SH-SY5Y (cell line): ENCODE measurements around the gene MARK3.

Experiments used
- GATA2 ChIP-seq: IDR thresholded peaks from 2 replicates; pipeline ENCODE4 v1.6.1; 2011; ENCODE audit warnings: mild to moderate bottlenecking, low read depth, low read length
- GATA3 ChIP-seq: IDR thresholded peaks from 2 replicates; pipeline ENCODE4 v1.6.1; 2011; ENCODE audit warnings: low read depth, mild to moderate bottlenecking, low read length, moderate library complexity

Gene MARK3

GRCh38 chr14:103428723-103429556, 43.7 kb downstream of the MARK3 start:
- TF ChIP-seq GATA2 (no peak), GATA3 (no peak)

- TF ChIP-seq GATA3, result no peak
- TF ChIP-seq GATA2, result no peak
Measured at GRCh38 chr14:103430358-103430757, 45.1 kb downstream of the MARK3 start.

- TF ChIP-seq GATA3, result no peak
- TF ChIP-seq GATA2, result no peak
Measured at GRCh38 chr14:103432627-103433026, 47.4 kb downstream of the MARK3 start.

- no peak for TF ChIP-seq GATA2
- TF ChIP-seq GATA3, result no peak
Measured at GRCh38 chr14:103433916-103434563, 48.8 kb downstream of the MARK3 start.

GRCh38 chr14:103434868-103435442, 49.7 kb downstream of the MARK3 start:
- TF ChIP-seq GATA3 (no peak), GATA2 (no peak)

- TF ChIP-seq GATA2, result no peak
- no peak for TF ChIP-seq GATA3
Measured at GRCh38 chr14:103436533-103436932, 51.3 kb downstream of the MARK3 start.

- no peak for TF ChIP-seq GATA2
- TF ChIP-seq GATA3, result no peak
Measured at GRCh38 chr14:103442288-103442687, 57.1 kb downstream of the MARK3 start.

GRCh38 chr14:103443111-103443510, 57.9 kb downstream of the MARK3 start:
- TF ChIP-seq GATA2, result no peak
- TF ChIP-seq GATA3, result no peak

GRCh38 chr14:103444837-103445524, 59.8 kb downstream of the MARK3 start:
- TF ChIP-seq GATA2 (no peak), GATA3 (no peak)

- TF ChIP-seq GATA3 (no peak), GATA2 (no peak)
Measured at GRCh38 chr14:103445806-103446205, 60.6 kb downstream of the MARK3 start.

GRCh38 chr14:103448097-103448496, 62.9 kb downstream of the MARK3 start:
- no peak for TF ChIP-seq GATA3
- no peak for TF ChIP-seq GATA2

GRCh38 chr14:103449634-103450161, 64.5 kb downstream of the MARK3 start:
- TF ChIP-seq GATA2, result no peak
- no peak for TF ChIP-seq GATA3

- TF ChIP-seq GATA3 (no peak), GATA2 (no peak)
Measured at GRCh38 chr14:103450416-103450815, 65.2 kb downstream of the MARK3 start.

GRCh38 chr14:103451401-103451800, 66.2 kb downstream of the MARK3 start:
- no peak for TF ChIP-seq GATA2
- TF ChIP-seq GATA3, result no peak
